Subcutaneous adipose tissue (tissue), 4 donors: ENCODE measurements around the gene CDHR2. TPM values are rescaled to one million over a fixed set of nuclear protein-coding genes. Genes with fewer than 3 reads are reported as not detected.

Experiments
- CTCF ChIP-seq: fragments of 450-650 bp; IDR thresholded peaks from one replicate; pipeline ENCODE4 v1.5.1; 2016; ENCODE audit warnings: low read depth, mild to moderate bottlenecking, control low read depth, antibody characterized with exemption, moderate library complexity
- total RNA-seq, 4 donors: library from RNA; depleted of rRNA; stranded (reverse); fragments of >200 nt; gene quantifications; one replicate each; pipeline ENCODE4 v1.1.0, GENCODE V29; 2016

CDHR2 gene
- total RNA-seq, 4 donors from 2014 or later, result 0.17 TPM; not detected in 3

GRCh38 chr5:176537554-176538229 lies 11.4 kb upstream of the CDHR2 start:
- TF ChIP-seq CTCF, result no peak

- TF ChIP-seq CTCF, result no peak
These were observed 10.7 kb upstream of the CDHR2 start for GRCh38 chr5:176538230-176538988.

GRCh38 chr5:176538989-176539384 lies 10.2 kb upstream of the CDHR2 start:
- TF ChIP-seq CTCF, result no peak

- no peak for TF ChIP-seq CTCF
These were observed 8.7 kb upstream of the CDHR2 start for GRCh38 chr5:176540476-176540899.

GRCh38 chr5:176540956-176541337 lies 8.2 kb upstream of the CDHR2 start:
- no peak for TF ChIP-seq CTCF

- TF ChIP-seq CTCF, result no peak
These were observed 7.6 kb upstream of the CDHR2 start for GRCh38 chr5:176541338-176542134.

GRCh38 chr5:176542135-176542595 lies 7.0 kb upstream of the CDHR2 start:
- TF ChIP-seq CTCF, result no peak
